Body of pancreas (tissue), 4 donors: ENCODE measurements around the gene FASTK.
A peak's percentile ranks its signal among the peaks of the same experiment; 100 is the strongest.

ENCODE experiments used
- POLR2A ChIP-seq, 3 donors: fragments of 450-650 bp; IDR thresholded peaks; one replicate each; pipeline ENCODE4 v1.6.1; 2016; ENCODE audit warnings: antibody characterized with exemption in 3 of 3, mild to moderate bottlenecking in 2 of 3
- TF ChIP-seq, protein P1 (sequence below), 7 experiments: fragments of 450-650 bp in 4 of 7; fragments of 200-600 bp in 3 of 7; sonication (generic) in 3 of 7; IDR thresholded peaks; one replicate each; pipeline ENCODE4 v1.5.1; 2016 to 2019; ENCODE audit warnings: antibody characterized with exemption in 7 of 7

DNA sequence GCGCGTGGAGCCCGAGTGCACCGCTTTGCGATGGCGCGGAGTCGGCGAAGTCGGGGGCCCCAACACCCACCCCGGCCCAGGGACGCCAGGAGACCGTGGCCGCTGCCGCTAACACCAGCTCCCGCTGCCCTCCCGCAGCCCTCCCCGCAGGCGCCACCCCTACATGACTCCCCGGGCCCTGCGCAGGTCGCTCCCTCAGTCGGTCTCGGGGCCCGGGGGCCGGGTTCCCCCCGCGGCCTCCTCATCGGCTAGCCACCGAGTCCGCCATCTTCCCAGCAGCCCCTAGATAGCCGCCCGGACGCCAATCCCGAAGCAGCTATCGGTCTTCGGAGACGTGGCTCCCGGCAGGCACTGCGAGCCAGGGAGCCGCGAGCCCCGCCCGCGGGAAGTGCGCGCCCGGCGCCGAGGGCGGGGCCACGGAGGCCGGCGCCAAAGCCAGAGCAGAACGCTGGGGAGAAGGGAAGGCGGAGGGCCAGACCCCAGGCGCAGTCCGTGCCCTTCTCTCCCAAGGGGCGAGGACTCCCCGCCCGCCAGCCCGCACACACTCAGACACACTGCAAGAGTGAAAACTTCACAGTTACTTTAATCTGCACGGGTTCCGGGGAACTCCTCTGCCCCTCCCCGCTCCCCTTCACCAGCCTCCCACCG is at the start of gene FASTK:
- TF ChIP-seq, protein P1, sequence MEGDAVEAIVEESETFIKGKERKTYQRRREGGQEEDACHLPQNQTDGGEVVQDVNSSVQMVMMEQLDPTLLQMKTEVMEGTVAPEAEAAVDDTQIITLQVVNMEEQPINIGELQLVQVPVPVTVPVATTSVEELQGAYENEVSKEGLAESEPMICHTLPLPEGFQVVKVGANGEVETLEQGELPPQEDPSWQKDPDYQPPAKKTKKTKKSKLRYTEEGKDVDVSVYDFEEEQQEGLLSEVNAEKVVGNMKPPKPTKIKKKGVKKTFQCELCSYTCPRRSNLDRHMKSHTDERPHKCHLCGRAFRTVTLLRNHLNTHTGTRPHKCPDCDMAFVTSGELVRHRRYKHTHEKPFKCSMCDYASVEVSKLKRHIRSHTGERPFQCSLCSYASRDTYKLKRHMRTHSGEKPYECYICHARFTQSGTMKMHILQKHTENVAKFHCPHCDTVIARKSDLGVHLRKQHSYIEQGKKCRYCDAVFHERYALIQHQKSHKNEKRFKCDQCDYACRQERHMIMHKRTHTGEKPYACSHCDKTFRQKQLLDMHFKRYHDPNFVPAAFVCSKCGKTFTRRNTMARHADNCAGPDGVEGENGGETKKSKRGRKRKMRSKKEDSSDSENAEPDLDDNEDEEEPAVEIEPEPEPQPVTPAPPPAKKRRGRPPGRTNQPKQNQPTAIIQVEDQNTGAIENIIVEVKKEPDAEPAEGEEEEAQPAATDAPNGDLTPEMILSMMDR (IDR thresholded peaks at IDR 0.05) = no peak
- peak; percentile 49 to 74 (median 66) for TF ChIP-seq POLR2A (IDR thresholded peaks at IDR 0.05)
